AG09309 (cell line): ENCODE results near the gene NEK7.

Experiments used
- DNase-seq: peaks from one replicate; pipeline ENCODE4 v3.0.0-alpha.2; 2010; ENCODE audit warnings: low read depth
- H3K4me3 ChIP-seq: 2 replicates; pipeline ENCODE4 v1.5.1; 2011; ENCODE audit warnings: mild to moderate bottlenecking, low read depth, low read length, moderate library complexity; ENCODE audit not compliant: control insufficient read depth
- TF ChIP-seq, protein P1 (sequence below): IDR thresholded peaks from 2 replicates; pipeline ENCODE4 v1.5.1; 2011; ENCODE audit warnings: mild to moderate bottlenecking, low read depth, low read length, inconsistent platforms; ENCODE audit not compliant: insufficient read depth, control insufficient read depth; ENCODE audit errors: missing control alignments

The NEK7 gene

DNA sequence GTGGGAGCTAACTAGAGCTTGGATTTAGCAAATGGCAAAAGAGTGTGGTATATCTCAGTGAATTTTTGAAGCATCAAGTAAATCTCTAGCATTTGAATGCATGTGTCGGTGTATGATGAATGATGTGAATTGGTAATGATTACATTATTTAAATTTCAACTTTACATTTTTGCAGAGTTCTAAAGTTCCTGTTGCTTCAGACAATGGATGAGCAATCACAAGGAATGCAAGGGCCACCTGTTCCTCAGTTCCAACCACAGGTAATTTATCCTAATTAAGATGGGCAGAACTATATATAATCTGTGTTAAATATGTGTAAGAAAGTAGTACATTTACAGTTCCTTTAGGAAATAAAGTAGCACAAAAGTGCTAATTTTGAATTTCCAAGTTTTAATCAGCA lies 75.6 kb downstream of the NEK7 start:
- TF ChIP-seq, protein P1, sequence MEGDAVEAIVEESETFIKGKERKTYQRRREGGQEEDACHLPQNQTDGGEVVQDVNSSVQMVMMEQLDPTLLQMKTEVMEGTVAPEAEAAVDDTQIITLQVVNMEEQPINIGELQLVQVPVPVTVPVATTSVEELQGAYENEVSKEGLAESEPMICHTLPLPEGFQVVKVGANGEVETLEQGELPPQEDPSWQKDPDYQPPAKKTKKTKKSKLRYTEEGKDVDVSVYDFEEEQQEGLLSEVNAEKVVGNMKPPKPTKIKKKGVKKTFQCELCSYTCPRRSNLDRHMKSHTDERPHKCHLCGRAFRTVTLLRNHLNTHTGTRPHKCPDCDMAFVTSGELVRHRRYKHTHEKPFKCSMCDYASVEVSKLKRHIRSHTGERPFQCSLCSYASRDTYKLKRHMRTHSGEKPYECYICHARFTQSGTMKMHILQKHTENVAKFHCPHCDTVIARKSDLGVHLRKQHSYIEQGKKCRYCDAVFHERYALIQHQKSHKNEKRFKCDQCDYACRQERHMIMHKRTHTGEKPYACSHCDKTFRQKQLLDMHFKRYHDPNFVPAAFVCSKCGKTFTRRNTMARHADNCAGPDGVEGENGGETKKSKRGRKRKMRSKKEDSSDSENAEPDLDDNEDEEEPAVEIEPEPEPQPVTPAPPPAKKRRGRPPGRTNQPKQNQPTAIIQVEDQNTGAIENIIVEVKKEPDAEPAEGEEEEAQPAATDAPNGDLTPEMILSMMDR, result no peak

DNA sequence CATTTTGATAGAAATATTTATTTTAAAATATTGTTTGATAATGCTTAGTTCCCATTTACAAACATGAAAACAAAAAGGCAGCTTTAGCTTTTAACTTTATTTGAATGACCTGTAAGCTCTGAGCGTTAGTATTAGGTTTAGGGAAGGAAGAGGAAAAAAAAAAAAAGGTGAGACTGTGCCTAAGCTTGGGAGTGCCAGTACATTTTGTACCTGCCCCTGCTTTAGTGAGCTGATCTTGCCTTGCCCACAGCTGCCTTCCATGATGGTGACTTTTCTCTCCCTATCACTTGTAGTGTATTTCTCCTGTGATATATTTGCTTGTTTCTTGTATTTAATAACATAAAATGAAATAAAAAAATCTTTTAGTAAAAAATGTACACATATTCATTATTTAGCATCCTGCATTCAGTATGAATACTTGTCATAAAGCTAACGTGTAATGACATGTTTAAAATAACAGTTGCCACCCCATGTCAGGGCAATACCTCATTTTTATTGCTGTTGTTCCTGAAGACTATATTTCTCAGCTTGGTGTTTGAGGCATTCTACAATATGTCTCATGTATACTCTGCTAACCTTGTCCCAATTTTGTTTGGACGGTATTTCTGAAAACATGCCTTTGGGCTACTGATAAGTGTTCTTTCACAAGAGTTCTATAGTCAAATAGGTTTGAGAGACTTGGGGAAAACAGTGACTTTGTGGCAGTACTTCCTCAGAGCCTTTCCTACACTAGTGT lies 76.3 kb downstream of the NEK7 start:
- no peak for DNase-seq
- H3K4me3 ChIP-seq, result no peak overlapping the region
- TF ChIP-seq, protein P1, result no peak

More for the DNA sequence above, 75.6 kb downstream of the NEK7 start:
- no peak for DNase-seq
- no peak overlapping the region for H3K4me3 ChIP-seq

DNA sequence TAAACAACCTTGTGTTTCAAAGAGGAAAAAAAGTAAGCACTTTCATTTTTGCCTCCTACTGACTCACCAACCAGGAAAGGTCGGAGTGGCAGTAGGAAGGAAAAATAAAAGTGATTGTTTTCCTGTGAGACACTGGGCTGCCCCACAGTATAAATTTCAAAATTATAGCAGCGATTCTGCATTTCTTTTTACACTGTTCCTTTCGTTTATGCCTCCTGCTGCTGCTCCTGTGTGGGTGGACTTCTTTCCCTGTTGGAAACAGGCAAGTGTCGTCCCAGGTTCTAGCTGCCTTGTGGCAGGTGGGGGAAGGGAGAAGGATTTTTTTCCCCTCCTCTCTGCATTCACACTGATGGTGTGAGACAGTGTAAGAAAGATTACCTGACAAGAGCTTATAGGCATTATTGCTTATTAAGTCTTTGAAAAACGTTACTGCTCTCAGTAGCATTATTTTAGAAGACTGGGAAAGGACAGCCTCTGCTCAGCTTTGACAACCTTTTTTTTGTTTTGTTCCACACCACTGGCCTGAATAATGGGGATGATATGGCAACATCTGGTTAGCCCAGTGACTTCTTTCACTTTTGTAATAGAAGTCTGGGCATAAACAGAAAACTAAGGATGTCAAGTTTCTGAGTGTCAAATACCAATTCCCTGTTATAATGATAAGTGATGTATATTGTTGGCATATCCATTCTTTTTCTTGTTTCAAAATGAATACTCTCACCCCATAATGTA lies 77.9 kb downstream of the NEK7 start:
- TF ChIP-seq, protein P1, result no peak
- H3K4me3 ChIP-seq, result peak overlapping the region; percentile 30
- no peak for DNase-seq

DNA sequence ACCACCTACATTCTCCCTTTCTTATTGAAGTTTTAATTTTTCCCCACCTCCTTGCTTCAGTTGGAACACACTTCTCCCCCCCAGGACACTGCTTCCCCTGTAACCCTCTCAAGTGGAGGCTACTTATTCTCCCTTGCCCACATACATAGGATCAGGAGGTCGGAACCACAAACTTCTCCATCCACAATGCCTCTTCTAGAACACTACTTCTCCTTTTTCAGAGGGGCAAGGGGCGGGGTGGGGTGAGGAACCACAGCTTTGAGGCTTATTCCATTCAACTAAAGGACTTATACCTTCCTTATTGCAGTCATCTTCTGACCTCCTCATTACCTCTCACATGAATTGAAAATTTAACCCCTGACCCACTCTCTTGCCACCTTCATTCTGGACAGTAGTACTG lies 81.3 kb downstream of the NEK7 start:
- TF ChIP-seq, protein P1, result no peak
- no peak for DNase-seq
- no peak overlapping the region for H3K4me3 ChIP-seq

DNA sequence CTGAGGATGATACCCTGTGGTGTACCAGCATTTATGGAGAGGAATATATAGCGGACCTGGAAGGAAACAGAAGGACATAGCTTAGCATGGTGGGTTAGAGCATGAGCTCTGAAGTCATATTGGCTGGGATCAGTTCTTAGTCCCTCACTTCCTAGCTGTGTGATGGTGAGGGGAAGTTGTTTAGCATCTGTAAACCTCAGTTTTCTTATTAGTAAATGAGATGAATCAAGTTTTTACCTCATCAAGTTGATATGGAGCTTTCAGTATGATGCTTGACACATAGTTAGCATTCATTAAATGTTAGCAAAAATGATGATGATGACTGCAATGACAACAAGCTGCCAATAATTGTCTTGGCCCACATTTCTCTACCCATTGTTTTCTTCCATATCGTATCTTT lies 84.8 kb downstream of the NEK7 start:
- H3K4me3 ChIP-seq, result no peak overlapping the region
- TF ChIP-seq, protein P1, result no peak
- no peak for DNase-seq

DNA sequence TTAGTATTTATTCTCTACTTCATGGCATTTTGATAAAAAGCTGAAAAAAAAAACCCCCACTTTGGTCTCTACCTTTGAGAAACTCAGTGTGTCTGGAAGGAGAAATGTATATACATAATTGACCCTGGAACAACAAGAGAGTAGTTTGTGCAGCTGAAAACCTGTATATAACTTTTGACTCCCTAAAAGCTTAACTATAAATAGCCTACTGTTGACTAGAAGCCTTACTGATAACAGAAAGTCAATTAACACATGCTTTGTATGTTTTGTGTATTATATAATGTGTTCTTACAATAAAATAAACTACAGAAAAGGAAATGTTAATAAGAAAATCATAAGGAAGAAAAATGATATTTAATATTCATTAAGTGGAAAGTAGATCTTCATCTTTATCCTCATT lies 88.0 kb downstream of the NEK7 start:
- no peak for DNase-seq
- TF ChIP-seq, protein P1, result no peak
- H3K4me3 ChIP-seq, result no peak overlapping the region
